ENCODE measurements around the gene COL4A6.

The COL4A6 gene

GRCh38 chrX:108267557-108267956 is 170.7 kb downstream of the COL4A6 start:
- no peak for DNase-seq

GRCh38 chrX:108264376-108264775 is 173.8 kb downstream of the COL4A6 start:
- no peak for DNase-seq

GRCh38 chrX:108261549-108262203 is 176.5 kb downstream of the COL4A6 start:
- DNase-seq = no peak

GRCh38 chrX:108257556-108257955 is 180.7 kb downstream of the COL4A6 start:
- no peak for DNase-seq

GRCh38 chrX:108254636-108255035 is 183.6 kb downstream of the COL4A6 start:
- no peak for DNase-seq

GRCh38 chrX:108250654-108251579 is 187.3 kb downstream of the COL4A6 start:
- no peak for DNase-seq

- DNase-seq = no peak
Observed at GRCh38 chrX:108246304-108246954, 191.8 kb downstream of the COL4A6 start.

- no peak for DNase-seq
Observed at GRCh38 chrX:108245462-108245861, 192.8 kb downstream of the COL4A6 start.

- DNase-seq = no peak
Observed at GRCh38 chrX:108235986-108236385, 202.2 kb downstream of the COL4A6 start.

- DNase-seq = no peak
Observed at GRCh38 chrX:108230574-108230973, 207.6 kb downstream of the COL4A6 start.

- DNase-seq = no peak
Observed at GRCh38 chrX:108224727-108225621, 213.2 kb downstream of the COL4A6 start.

GRCh38 chrX:108224218-108224617 is 214.0 kb downstream of the COL4A6 start:
- DNase-seq = no peak

GRCh38 chrX:108223585-108223984 is 214.6 kb downstream of the COL4A6 start:
- no peak for DNase-seq

- no peak for DNase-seq
Observed at GRCh38 chrX:108221301-108221864, 216.8 kb downstream of the COL4A6 start.

GRCh38 chrX:108219949-108220601 is 218.1 kb downstream of the COL4A6 start:
- DNase-seq = no peak

GRCh38 chrX:108217876-108218275 is 220.3 kb downstream of the COL4A6 start:
- no peak for DNase-seq

- DNase-seq = no peak
Observed at GRCh38 chrX:108216919-108217571, 221.2 kb downstream of the COL4A6 start.

- no peak for DNase-seq
Observed at GRCh38 chrX:108216405-108216804, 221.8 kb downstream of the COL4A6 start.

- no peak for DNase-seq
Observed at GRCh38 chrX:108211301-108211700, 226.9 kb downstream of the COL4A6 start.

- no peak for DNase-seq
Observed at GRCh38 chrX:108209006-108209554, 229.1 kb downstream of the COL4A6 start.

- DNase-seq = no peak
Observed at GRCh38 chrX:108203540-108203939, 234.7 kb downstream of the COL4A6 start.

Data from activated effector memory CD4-positive, alpha-beta T cell treated with Interleukin-2 at 50 U/mL for 16 hours (primary cell).